Measurements from ENCODE around the gene MYH6.

DNA sequence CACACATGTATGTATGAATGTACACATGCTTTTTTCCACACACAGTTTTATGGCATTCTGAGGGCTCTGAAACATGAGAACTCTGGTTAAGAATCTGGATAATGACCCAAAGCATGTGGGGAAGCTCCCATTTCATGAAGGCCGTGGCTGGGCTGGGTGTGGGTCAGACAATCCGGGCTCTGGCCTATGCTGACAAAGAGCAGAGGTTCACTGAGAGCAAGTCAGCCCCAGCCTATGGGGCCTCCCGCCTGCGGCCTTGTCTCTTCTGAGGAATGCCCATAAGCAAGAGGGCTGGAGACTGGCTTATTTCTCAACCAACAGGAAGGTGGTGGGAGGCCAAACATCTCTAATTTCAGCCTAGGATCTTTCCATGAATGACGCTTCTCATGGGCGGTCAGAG, 8.5 kb downstream of the MYH6 start:
- TF ChIP-seq POLR2A (IDR thresholded peaks at IDR 0.05) (no peak), POLR2AphosphoS5 (IDR thresholded peaks at IDR 0.05; ENCODE audit: insufficient read depth in 1 of 2, low read depth in 1 of 2) (no peak)
